Right kidney (tissue), 1 donor: ENCODE results near the gene PRC1.
"Not testable (repeated sequence)": the region's sequence is repeated elsewhere in the genome, so short reads cannot be mapped to it uniquely, and the experiment has no call there.

Source experiments
- DNase-seq: peaks from one replicate; pipeline ENCODE4 v3.0.0-alpha.2; 2016

PRC1 gene

GRCh38 chr15:90934256-90934948 is 59.9 kb downstream of the PRC1 start:
- peak; percentile 76 for DNase-seq

- no peak for DNase-seq
These were observed 61.0 kb downstream of the PRC1 start for GRCh38 chr15:90933301-90933700.

- DNase-seq, result no peak
These were observed 61.7 kb downstream of the PRC1 start for GRCh38 chr15:90932660-90932991.

DNA sequence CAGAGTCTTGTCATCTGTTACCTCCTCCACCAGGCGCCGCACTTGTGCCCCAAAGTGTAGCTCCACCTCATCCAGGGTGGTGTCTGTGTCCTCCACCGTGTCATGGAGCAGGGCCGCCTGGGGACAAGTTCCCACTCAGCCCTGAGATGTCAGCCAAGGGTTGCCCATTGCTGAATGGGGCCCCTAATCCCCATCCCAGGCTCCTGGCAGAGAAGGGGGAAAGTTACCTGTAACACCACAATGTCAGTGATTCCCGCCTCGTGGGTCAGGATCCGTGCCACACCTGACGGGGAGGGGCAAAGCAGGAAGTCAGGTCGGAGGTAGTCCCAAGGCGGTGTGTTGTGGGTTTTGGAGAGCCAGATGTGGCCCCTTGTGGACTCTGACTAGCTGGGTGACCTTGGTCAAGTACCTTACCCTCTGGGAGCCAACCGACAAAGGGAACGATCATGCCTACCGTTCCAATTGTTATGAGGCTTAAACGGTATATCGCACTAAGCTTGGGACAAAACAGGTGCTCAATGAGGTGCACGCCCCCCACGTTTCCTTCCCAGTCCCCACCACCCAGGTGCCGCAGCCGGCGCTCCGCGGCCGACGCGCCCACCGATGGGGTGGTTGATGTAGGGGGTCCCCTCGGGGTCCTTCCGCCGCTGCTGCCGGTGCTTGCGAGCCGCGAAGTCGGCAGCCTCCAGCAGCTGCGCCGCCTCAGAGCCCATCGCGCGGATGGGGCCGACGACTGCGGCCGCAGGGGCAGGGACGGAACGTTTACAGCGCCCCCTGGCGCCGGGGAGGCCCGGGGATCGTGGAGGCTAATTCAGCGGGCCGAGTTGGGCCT is 62.3 kb downstream of the PRC1 start, which contains the start of gene HDDC3:
Gene HDDC3, minus strand, starts transcription at position 722 of the 832 bp plus-strand sequence. Its CDS starts 9 bp downstream, at position 713.
- peak; percentile 87 for DNase-seq

- DNase-seq, result no peak
These were observed 62.8 kb downstream of the PRC1 start for GRCh38 chr15:90931575-90931827.

- DNase-seq, result peak; percentile 16
These were observed 63.3 kb downstream of the PRC1 start for GRCh38 chr15:90930861-90931574.

- no peak for DNase-seq
These were observed 64.9 kb downstream of the PRC1 start for GRCh38 chr15:90929246-90930019.

- not testable (repeated sequence) for DNase-seq
These were observed 66.2 kb downstream of the PRC1 start for GRCh38 chr15:90928106-90928505.

GRCh38 chr15:90926766-90927165 is 67.6 kb downstream of the PRC1 start:
- not testable (repeated sequence) for DNase-seq

GRCh38 chr15:90924375-90924774 is 70.0 kb downstream of the PRC1 start:
- no peak for DNase-seq

GRCh38 chr15:90922712-90923322 is 71.5 kb downstream of the PRC1 start:
- DNase-seq, result not testable (repeated sequence)

- DNase-seq, result no peak
These were observed 72.4 kb downstream of the PRC1 start for GRCh38 chr15:90921887-90922286.

DNA sequence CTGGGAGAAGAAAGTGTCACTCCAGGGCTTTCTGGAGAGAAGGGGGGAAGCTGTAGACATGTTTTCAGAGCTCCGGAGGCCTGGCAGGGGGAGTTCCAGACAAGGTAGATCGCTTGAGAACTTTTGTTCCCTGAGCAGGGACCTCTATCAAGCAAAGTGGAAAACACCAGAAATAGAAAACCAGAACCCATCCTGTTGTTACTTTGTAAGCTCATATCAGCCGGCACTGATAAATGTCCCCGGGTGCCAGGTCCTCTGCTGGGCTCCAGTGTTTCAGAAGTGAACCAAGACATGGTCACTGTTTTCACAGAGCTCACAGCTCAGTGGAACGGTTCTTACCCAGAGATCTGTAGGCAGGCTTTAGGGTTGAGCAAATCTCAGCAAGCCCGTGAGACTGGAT is 75.5 kb downstream of the PRC1 start:
- no peak for DNase-seq

DNA sequence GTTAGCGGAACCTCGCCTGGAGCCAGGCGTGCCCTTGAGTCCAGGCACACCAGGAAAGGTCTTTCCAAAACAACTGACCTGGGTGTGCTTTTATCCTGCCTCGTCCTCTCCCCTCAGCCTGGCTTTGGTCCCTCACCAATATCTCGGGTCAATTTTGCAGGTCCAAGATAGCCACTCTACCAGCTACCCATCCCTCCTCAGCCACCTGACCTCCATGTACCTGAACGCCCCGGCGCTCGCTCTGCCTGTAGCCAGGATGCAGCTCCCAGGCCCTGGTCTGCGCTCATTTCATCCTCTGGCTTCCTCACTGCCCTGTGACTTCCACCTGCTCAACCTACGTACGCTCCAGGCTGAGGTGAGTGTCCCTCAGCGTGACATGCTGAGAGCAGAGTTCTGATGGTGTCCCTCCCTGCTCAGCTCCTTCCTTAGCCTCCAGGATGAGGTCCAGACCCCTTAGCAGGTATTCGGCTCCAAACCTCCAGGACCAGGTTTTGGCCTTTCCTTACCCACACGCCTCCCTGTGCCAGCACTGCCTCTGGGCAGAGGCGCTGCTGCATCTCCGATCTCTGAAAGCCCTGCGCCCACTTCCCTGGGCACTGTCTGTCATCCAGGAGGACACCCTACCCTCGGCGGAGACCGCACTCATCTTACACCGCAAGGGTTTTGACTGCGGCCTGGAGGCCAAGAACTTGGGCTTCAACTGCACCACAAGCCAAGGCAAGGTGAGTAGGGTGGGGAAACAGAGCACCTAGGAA is 76.1 kb downstream of the PRC1 start:
- no peak for DNase-seq

- no peak for DNase-seq
These were observed 76.8 kb downstream of the PRC1 start for GRCh38 chr15:90917569-90917968.

GRCh38 chr15:90916461-90916860 is 77.9 kb downstream of the PRC1 start:
- no peak for DNase-seq
